HepG2 (cell line): ENCODE results near the gene ZNF544. TPM values are rescaled to one million over a fixed set of nuclear protein-coding genes. Genes with fewer than 3 reads are reported as not detected.

Source experiments
- ATAC-seq: fragments of 200-7000 bp; cut with Tn5 transposase; 3 replicates; pipeline ENCODE4 v1.9.1; 2020; ENCODE audit warnings: mild to moderate bottlenecking, moderate library complexity
- BruUV-seq: library from RNA; stranded (reverse); fragments of 400-500 nt; replicated peaks from 2 replicates; lab custom pipeline; 2021; lab: Mats Ljungman, UMichigan
- CTCF ChIA-PET: fragments of 300-600 bp; formaldehyde crosslinking; extraction: SDS; loops from one replicate; lab custom pipeline; 2021; ENCODE audit warnings: low total read pairs, inconsistent platforms, low intra/inter-chr PET ratio; lab: Yijun Ruan, JAX
- POLR2A ChIA-PET: fragments of 350-600 bp; sonication (Branson Sonifier 250); formaldehyde crosslinking; loops from one replicate; lab custom pipeline; 2020; ENCODE audit warnings: antibody characterized with exemption, inconsistent platforms; lab: Yijun Ruan, JAX
- DNase-seq: peaks from one replicate; pipeline ENCODE4 v3.0.0-alpha.2; 2015; ENCODE audit warnings: low spot score
- FAIRE-seq: peaks from 3 replicates; lab custom pipeline; 2011; peaks lifted over from hg19 to GRCh38; lab: Jason Lieb, UNC
- H2AFZ ChIP-seq: one replicate; pipeline ENCODE4 v1.6.1; 2011; ENCODE audit warnings: low read length, inconsistent platforms
- H3K27ac ChIP-seq: fragments of 300-600 bp; 3 replicates; pipeline ENCODE4 v1.8.0; 2011; ENCODE audit warnings: mixed run types, mild to moderate bottlenecking, mixed read lengths, low read length, inconsistent platforms; ENCODE audit not compliant: insufficient read depth; ENCODE audit errors: extremely low read length
- H3K27me3 ChIP-seq, 2 experiments: fragments of 200-600 bp in 1 of 2; 2 replicates in 1 of 2; 3 replicates in 1 of 2; pipeline versions ENCODE4 v1.6.0 to v1.8.0; 2011; ENCODE audit warnings: low read length in 2 of 2, mild to moderate bottlenecking in 2 of 2, moderate library complexity in 2 of 2, inconsistent platforms in 1 of 2; ENCODE audit not compliant: insufficient read depth in 2 of 2, control insufficient read depth in 1 of 2
- H3K36me3 ChIP-seq, 2 experiments: fragments of 200-600 bp in 1 of 2; replicated peaks in 1 of 2; 2 replicates in 1 of 2; 3 replicates in 1 of 2; pipeline versions ENCODE4 v1.5.1 to v1.8.0; 2011; ENCODE audit warnings: low read length in 2 of 2, inconsistent platforms in 1 of 2; ENCODE audit not compliant: insufficient read depth in 2 of 2, control insufficient read depth in 1 of 2
- H3K4me1 ChIP-seq: 2 replicates; pipeline ENCODE4 v1.5.1; 2012; ENCODE audit warnings: low read length, inconsistent platforms; ENCODE audit not compliant: insufficient read depth
- H3K4me2 ChIP-seq: 2 replicates; pipeline ENCODE4 v1.6.0; 2011; ENCODE audit warnings: low read depth, low read length, inconsistent platforms
- H3K4me3 ChIP-seq, 3 experiments: fragments of 200-600 bp in 1 of 3; sonication (generic), shearing (Covaris generic) in 1 of 3; replicated peaks in 1 of 3; 2 replicates each; pipeline ENCODE4 v1.5.1; 2011 to 2016; ENCODE audit warnings: low read length in 3 of 3, inconsistent platforms in 2 of 3, low read depth in 2 of 3, mild to moderate bottlenecking in 2 of 3, control low read depth in 1 of 3, mixed read lengths in 1 of 3; ENCODE audit not compliant: insufficient read depth in 1 of 3
- H3K79me2 ChIP-seq: one replicate; pipeline ENCODE4 v1.6.1; 2011; ENCODE audit warnings: low read length, inconsistent platforms; ENCODE audit not compliant: insufficient read depth
- H3K9ac ChIP-seq: 2 replicates; pipeline ENCODE4 v1.6.0; 2011; ENCODE audit warnings: mild to moderate bottlenecking, low read depth, low read length, inconsistent platforms; ENCODE audit not compliant: insufficient read depth
- H3K9me3 ChIP-seq: 2 replicates; pipeline ENCODE4 v1.5.1; 2012; ENCODE audit warnings: mild to moderate bottlenecking, low read length
- H4K20me1 ChIP-seq: 2 replicates; pipeline ENCODE4 v1.6.0; 2011; ENCODE audit warnings: inconsistent platforms, mild to moderate bottlenecking, low read length, moderate library complexity; ENCODE audit not compliant: insufficient read depth
- MATR3 ChIP-seq: sonication (generic); formaldehyde crosslinking; IDR thresholded peaks from 2 replicates; pipeline ENCODE4 v1.4.0; 2020; ENCODE audit warnings: missing genetic modification reagents
- NFE2L2 ChIP-seq: fragments of 150-350 bp; IDR thresholded peaks from 2 replicates; pipeline ENCODE4 v1.6.1; 2014; ENCODE audit warnings: low read length
- NFKB2 ChIP-seq: sonication (generic); formaldehyde crosslinking; IDR thresholded peaks from 2 replicates; pipeline ENCODE4 v1.4.0; 2020; ENCODE audit warnings: missing genetic modification reagents, borderline replicate concordance
- NONO ChIP-seq, 2 experiments: fragments of 450-650 bp in 1 of 2; sonication (generic) in 1 of 2; formaldehyde crosslinking in 1 of 2; IDR thresholded peaks in 1 of 2; conservative IDR thresholded peaks in 1 of 2; 2 replicates each; pipeline versions ENCODE4 v1.6.1 to v1.8.0; 2017 to 2022; ENCODE audit warnings: mild to moderate bottlenecking in 1 of 2, missing genetic modification reagents in 1 of 2, moderate library complexity in 1 of 2
- RFXANK ChIP-seq: IDR thresholded peaks from 2 replicates; pipeline ENCODE4 v1.6.1; 2016
- ZFP62 ChIP-seq: sonication (generic); formaldehyde crosslinking; IDR thresholded peaks from 2 replicates; pipeline ENCODE4 v1.4.0; 2020; ENCODE audit warnings: missing genetic modification reagents
- ZMYM2 ChIP-seq: sonication (generic); formaldehyde crosslinking; IDR thresholded peaks from 2 replicates; pipeline ENCODE4 v1.8.0; 2022; ENCODE audit warnings: mild to moderate bottlenecking, missing genetic modification reagents
- WGBS: methylation state at CpG from one replicate; pipeline ENCODE4 v1.1.6; 2017; ENCODE audit warnings: low lambda C conversion rate; 5-methylcytosine and 5-hydroxymethylcytosine counted together
- in situ Hi-C: cut with HindIII; loops from 2 replicates; pipeline ENCODE4 v1.10.0; 2017; ENCODE audit warnings: low pct_unique_long_range_greater_than_20kb; ENCODE audit not compliant: extremely low pct_ligation_motif_present
- intact Hi-C: fragments of 100-400 bp; cut with micrococcal nuclease; formaldehyde crosslinking; loops from one replicate; pipeline ENCODE4 v1.10.0; 2022; ENCODE audit not compliant: unreplicated experiment
- polyA plus RNA-seq, 8 experiments: library from polyadenylated mRNA; depleted of rRNA in 3 of 8; stranded (reverse) in 7 of 8; unstranded in 1 of 8; fragments of >200 nt; fragmentation: Illumina TruSeq in 4 of 8; extraction: Trizol in 4 of 8; gene quantifications; 2 replicates each; pipeline versions ENCODE4 v1.2.1 to v1.2.3, GENCODE V29; 2011 to 2016; ENCODE audit warnings: low read depth in 4 of 8, missing spikeins in 1 of 8, mixed read lengths in 1 of 8; ENCODE audit not compliant: insufficient read depth in 1 of 8
- total RNA-seq, 5 experiments: library from RNA; depleted of rRNA; stranded (reverse); fragments of >200 nt; fragmentation: Illumina TruSeq; extraction: Trizol; gene quantifications; 2 replicates each; pipeline ENCODE4 v1.2.3, GENCODE V29; 2016; ENCODE audit warnings: low read depth in 1 of 5
- TF ChIP-seq, protein P1 (sequence below): sonication (generic); formaldehyde crosslinking; IDR thresholded peaks from 2 replicates; pipeline ENCODE4 v1.8.0; 2022; ENCODE audit warnings: missing genetic modification reagents, mild to moderate bottlenecking, inconsistent platforms, borderline replicate concordance
- TF ChIP-seq, protein P2 (sequence below): sonication (generic); formaldehyde crosslinking; IDR thresholded peaks from 2 replicates; pipeline ENCODE4 v1.4.0; 2020; ENCODE audit warnings: missing genetic modification reagents

The ZNF544 gene
- total and polyA plus RNA-seq, 2 of the 13 experiments (the other 11 are each of a cell fraction or from before 2014, with no cell fraction given), result 13.1 to 17.0 TPM

DNA sequence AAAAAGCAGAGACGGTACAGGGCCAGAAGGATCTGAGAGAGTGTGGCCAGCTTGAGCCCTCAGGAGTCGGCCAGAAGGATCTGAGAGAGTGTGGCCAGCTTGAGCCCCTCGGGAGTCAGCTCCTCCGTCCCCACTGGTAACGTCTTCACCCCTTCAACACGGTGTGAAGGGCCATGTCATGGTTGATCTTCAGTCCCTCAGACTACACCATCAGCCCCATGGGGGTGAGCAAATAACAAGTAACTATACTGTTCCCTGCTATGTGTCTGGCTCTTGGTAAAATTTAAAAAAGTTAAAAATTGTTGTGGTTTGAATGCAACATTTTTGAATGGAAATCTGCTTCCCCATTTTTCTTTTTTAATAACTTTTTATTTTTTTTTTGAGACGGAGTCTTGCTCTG lies 48.5 kb downstream of the ZNF544 start:
- Histone ChIP-seq H3K79me2 (peaks cover 37% of the 10 kb centered on the region), H3K36me3 (peaks cover 4 to 7% of the 10 kb centered on the region in 2 experiments; a peak in 4 of 5 replicates)

DNA sequence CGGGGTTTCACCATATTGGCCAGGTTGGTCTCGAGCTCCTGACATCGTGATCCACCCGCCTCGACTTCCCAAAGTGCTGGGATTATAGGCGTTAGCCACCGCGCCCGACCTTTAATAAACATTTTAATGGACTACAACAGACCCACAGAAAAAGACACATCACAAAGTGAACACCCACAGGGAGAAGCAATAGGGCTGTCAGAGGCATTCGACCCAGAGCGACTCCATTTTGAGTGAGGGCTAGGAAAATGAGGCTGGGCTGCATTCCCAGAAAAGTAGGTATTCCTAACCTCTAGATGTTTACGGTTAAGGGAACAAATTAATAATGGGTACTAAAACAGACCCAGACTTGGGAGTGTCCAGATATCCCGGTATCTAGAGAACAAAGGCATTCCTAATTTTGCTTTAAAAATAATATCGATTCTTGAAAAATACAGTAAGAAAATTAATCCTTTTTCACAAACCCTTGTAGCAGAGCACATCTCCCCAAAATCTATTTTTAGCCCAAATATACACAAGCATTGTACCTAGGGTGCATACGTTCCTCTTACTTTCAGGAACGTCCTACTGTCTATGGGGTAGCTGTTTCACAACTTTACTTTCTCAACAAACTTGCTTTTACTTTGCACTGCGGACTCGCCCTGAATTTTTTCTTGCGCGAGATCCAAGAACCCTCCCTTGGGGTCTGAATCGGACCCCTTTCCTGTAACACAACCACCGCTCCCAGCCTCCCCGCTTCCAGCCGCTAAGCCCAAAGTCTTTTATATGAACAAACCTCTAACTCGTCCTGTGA lies 49.2 kb downstream of the ZNF544 start:
- Histone ChIP-seq H3K4me1 (peaks cover 37% of the 10 kb centered on the region), H3K27me3 (no peaks in the 10 kb centered on the region; a peak in 1 of 5 replicates), H3K36me3 (peaks cover 4 to 7% of the 10 kb centered on the region in 2 experiments; a peak in 4 of 5 replicates), H3K27ac (peak overlapping the region; percentile 85), H3K79me2 (peaks cover 42% of the 10 kb centered on the region), H4K20me1 (no peaks in the 10 kb centered on the region), H3K4me3 (peak overlapping the region; percentile 81 to 96 (median 94)), H3K4me2 (peak overlapping the region; percentile 84), H3K9me3 (no peaks in the 10 kb centered on the region; the same call in 1 of the 2 replicates), H3K9ac (peak overlapping the region; percentile 89), H2AFZ (peak overlapping the region; percentile 87)
- 49% methylated on average over 25 of the region's 25 CpGs for WGBS
- DNase-seq (no peak), ATAC-seq (no peak), FAIRE-seq (peak; percentile 47)
- CTCF ChIA-PET, result no interaction called here
- POLR2A ChIA-PET, result interaction anchor here (0.6 to 1.7 kb wide), 13 partner anchors 10 to 296 kb away, joined by 3 to 15 read pairs (median 4); partner anchors contain the start of genes ERVK3-1, ZNF274, ZNF497 and ZNF544
- TF ChIP-seq NFKB2 (CRISPR knock-in tag) (no peak), NFE2L2 (no peak), ZMYM2 (CRISPR knock-in tag) (0 out of 2 replicates have a peak, but pooled peaks have one; percentile 7), ZFP62 (no peak), NONO (IDR thresholded peaks at IDR 0.05) (no peak), NONO (CRISPR knock-in tag; conservative IDR thresholded peaks at IDR 0.05) (no peak), MATR3 (CRISPR knock-in tag) (no peak)
- TF ChIP-seq, protein P1, sequence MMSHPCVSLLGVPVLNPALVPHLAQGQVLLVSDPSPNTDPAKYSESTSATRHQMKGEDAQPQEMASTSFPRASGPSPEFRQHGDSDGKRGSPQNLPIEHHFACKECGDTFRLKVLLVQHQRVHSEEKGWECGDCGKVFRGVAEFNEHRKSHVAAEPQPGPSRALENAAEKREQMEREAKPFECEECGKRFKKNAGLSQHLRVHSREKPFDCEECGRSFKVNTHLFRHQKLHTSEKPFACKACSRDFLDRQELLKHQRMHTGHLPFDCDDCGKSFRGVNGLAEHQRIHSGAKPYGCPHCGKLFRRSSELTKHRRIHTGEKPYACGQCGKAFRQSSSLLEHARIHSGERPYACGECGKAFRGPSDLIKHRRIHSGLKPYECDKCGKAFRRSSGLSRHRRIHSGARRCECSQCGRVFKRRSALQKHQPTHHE (CRISPR knock-in tag), result no peak
- TF ChIP-seq, protein P2, sequence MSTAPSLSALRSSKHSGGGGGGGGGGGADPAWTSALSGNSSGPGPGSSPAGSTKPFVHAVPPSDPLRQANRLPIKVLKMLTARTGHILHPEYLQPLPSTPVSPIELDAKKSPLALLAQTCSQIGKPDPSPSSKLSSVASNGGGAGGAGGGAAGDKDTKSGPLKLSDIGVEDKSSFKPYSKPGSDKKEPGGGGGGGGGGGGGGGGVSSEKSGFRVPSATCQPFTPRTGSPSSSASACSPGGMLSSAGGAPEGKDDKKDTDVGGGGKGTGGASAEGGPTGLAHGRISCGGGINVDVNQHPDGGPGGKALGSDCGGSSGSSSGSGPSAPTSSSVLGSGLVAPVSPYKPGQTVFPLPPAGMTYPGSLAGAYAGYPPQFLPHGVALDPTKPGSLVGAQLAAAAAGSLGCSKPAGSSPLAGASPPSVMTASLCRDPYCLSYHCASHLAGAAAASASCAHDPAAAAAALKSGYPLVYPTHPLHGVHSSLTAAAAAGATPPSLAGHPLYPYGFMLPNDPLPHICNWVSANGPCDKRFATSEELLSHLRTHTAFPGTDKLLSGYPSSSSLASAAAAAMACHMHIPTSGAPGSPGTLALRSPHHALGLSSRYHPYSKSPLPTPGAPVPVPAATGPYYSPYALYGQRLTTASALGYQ (CRISPR knock-in tag), result no peak
- BruUV-seq, result TSS peak; percentile 79
- in situ Hi-C loops (no loop called here), intact Hi-C loops (loop anchor here (1.0 kb wide), 2 partner anchors 27 to 95 kb away; partner anchors contain the start of genes ERVK3-1 and ZNF274)

More for the DNA sequence above, 48.5 kb downstream of the ZNF544 start:
- DNase-seq, result no peak
- FAIRE-seq, result no peak
- Histone ChIP-seq H3K4me3 (no peak overlapping the region), H3K9ac (no peak overlapping the region), H3K27ac (no peak overlapping the region), H4K20me1 (no peaks in the 10 kb centered on the region), H3K4me1 (peaks cover 37% of the 10 kb centered on the region), H3K9me3 (peaks cover 5% of the 10 kb centered on the region), H3K27me3 (no peaks in the 10 kb centered on the region; a peak in 1 of 5 replicates), H2AFZ (no peak overlapping the region), H3K4me2 (no peak overlapping the region)
- in situ Hi-C loops (no loop called here), intact Hi-C loops (no loop called here)
- no peak for ATAC-seq
- 98% methylated on average over 7 of the region's 7 CpGs for WGBS
- CTCF ChIA-PET, result no interaction called here
- POLR2A ChIA-PET, result no interaction called here
- no TSS peak for BruUV-seq
- TF ChIP-seq RFXANK, result no peak
